CD4-positive, alpha-beta T cell treated with Interleukin-2 at 100 ng/mL for 4 hours (primary cell): ENCODE measurements around the gene OR10H1.
"Not testable (repeated sequence)": the region's sequence is repeated elsewhere in the genome, so short reads cannot be mapped to it uniquely, and the experiment has no call there.

Experiments
- DNase-seq: peaks from one replicate; pipeline ENCODE4 v3.0.0-alpha.2; 2020; ENCODE audit warnings: low spot score

Gene OR10H1

DNA sequence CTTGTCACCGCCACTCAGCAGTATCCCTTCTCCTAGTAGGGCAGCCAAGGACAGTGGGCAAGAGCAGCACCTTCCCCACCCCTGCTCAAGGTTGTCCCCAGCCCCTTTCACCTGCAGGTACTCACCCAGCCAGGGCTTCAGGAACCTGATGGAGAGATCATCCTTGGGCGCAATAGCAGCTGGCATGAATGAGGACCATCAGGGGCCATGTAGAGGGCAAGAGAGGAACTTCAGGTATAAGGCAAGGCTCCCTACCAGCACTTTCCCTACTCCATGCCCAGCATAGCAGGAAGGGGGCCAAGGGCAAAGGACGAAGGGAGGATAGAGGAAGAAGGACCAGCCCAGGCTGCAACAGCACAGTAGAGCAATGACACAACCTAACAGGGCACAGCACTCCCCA, 41.3 kb downstream of the OR10H1 start:
- not testable (repeated sequence) for DNase-seq

DNA sequence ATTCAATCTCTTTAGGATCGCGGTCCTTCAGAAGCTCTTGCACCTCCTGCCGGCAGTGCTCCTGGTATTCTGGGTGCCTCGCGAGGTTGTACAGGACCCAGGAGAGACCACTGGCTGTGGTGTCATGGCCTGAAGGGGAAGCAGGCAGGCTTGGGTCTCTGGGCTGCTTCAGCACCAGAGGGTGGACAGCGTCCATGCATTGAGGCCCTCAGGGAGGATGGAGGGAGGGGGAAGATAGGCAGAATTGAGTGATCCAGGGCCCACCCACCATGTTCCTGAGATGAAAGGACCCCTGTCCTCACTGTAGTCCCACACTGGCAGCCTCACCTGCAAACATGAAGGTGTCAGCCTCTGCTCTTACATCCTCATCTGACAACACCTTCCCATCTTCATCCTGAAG, 45.9 kb downstream of the OR10H1 start:
- no peak for DNase-seq

DNA sequence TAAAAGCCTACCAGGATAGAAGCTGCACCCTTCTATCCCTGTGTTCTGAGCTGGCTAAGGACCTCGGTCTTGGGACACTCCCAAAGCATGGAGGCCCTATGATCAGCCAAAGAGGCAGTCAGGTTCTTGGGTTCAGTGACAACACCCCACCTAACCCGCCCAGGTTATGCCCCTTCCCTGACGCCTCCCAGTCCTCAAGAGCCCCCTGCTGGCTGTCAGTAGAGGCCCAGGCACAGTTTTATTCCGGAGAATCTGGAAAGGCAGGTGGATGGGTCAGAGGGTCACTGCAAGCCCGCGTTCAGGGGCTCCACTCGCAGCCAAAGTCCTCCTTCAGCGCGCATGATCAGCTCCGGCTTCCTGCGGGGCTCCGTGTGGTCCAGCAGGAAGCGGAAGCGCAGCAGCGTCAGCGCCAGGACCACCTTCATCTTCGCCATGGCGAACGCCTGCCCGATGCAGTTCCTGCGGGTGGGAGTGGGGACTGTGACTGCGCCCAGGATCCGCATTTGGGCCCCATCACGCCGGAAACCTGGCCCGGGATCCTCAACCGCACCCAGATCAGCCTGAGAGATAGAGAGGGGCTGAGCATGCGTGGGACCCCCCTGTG, 55.4 kb downstream of the OR10H1 start:
- no peak for DNase-seq

DNA sequence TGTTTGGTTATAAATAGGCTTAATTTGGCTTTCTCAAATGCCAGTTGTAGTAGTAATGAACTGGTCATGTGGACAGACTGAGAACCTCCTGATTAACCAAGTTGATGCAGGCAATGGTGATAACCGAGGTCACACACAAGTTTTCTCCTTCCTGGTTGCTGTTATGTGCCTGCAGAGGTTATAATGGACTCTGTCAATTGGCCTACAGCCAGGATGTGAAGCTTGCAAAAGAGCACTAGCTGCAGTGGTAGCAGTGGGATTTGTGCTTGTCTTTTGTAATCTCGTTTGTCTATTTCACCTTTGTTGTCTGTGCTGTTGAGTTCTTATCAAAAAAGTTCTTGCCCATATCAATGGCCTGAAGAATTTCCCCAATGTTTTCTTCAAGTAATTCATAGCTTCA, 57.1 kb downstream of the OR10H1 start:
- no peak for DNase-seq
